Omental fat pad (tissue), 4 donors: Measurements from ENCODE around the gene ABCB6. TPM values are rescaled to one million over a fixed set of nuclear protein-coding genes. Genes with fewer than 3 reads are reported as not detected.

Experiments
- ATAC-seq: fragments of 150-250 bp; one replicate; pipeline ENCODE4 v1.9.1; 2016; ENCODE audit warnings: mild to moderate bottlenecking, moderate library complexity; ENCODE audit not compliant: low FRiP score
- DNase-seq: peaks from one replicate; pipeline ENCODE4 v3.0.0-alpha.2; 2019; ENCODE audit warnings: low spot score
- CTCF ChIP-seq, 3 donors: fragments of 450-650 bp; IDR thresholded peaks; one replicate each; pipeline ENCODE4 v1.5.1; 2016 to 2017; ENCODE audit warnings: antibody characterized with exemption in 3 of 3, mild to moderate bottlenecking in 3 of 3, moderate library complexity in 2 of 3
- total RNA-seq, 4 donors: library from RNA; depleted of rRNA; stranded (reverse); fragments of >200 nt; gene quantifications; one replicate each; pipeline ENCODE4 v1.1.0, GENCODE V29; 2016

The ABCB6 gene
- total RNA-seq, 4 donors from 2014 or later = 24.1 to 35.6 (median 28.8) TPM

DNA sequence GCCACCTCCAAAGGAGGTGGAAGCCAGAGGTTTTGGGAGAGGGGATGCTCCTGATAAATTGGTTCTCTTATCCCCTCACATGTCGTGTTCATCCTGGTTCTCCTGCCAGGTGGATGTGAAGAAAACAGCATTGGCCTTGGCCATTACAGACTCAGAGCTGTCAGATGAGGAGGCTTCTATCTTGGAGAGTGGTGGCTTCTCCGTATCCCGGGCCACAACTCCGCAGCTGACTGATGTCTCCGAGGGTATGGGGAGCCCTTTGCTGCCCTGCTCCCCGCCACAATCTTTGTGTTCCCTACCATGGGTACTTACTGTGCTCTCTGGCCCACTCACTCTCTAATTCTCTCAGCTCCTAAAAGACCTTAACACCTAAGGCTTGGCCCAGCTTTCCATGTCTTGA lies 37.2 kb downstream of the ABCB6 start:
- no peak for ATAC-seq
- no peak for TF ChIP-seq CTCF (IDR thresholded peaks at IDR 0.05)
- no peak for DNase-seq

DNA sequence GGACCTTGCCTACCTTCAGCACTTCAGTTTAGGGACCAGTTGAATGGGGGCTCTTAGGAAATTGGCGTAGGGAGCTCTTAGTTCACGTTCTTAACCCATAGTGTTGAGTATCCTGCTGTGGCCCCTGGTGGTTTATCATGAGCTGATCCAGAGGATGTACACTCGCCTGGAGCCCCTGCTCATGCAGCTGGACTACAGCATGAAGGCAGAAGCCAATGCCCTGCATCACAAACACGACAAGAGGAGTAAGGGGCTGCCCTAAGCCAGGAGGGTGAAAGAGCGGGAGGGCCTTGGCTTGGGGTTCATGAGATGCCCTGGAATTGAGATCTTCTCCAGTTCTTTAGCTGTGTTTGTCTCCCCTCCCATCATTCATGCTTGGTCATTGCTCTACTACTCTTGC lies 37.8 kb downstream of the ABCB6 start:
- no peak for DNase-seq
- TF ChIP-seq CTCF (IDR thresholded peaks at IDR 0.05) = no peak
- ATAC-seq = no peak

DNA sequence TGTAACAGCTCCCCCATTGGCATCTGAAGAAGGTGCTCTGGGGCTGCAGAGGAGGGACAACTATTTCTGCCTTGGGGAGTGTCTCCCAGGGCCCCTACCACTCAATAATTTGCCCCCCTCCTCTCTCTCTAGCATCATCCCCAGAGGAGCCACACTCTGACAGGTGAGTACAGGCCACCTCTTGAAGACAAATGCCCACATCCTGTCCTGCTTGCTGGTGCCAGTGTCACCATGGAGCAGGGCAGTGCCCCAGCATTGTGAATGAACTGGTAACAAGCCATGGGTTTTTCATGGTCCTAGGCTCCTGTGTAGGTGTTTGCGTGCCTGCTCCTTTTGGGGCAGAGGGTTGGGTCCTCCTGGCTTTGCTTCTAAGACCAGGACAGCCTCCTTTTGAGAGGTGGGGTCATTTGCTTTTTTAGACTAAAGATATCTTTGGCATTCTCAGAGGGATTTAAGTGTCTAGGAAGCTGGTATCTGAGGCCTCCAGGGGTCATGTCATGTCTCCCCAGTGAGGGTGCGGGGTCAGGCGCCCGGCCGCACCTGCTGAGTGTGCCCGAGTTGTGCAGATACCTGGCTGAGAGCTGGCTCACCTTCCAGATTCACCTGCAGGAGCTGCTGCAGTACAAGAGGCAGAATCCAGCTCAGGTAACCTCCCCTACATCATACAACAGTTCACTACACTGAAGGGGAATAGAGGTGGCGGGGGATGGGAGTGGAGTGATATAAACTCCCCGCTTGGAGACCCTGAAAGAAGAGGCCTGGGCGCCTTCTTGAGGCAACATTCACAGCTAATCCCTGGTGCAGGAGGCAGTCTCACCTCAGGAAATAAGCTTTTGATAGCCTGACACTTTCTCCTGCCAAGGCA lies 38.9 kb downstream of the ABCB6 start:
- DNase-seq (no peak), ATAC-seq (no peak)
- no peak for TF ChIP-seq CTCF (IDR thresholded peaks at IDR 0.05)

GRCh38 chr2:219178377-219179175 lies 40.2 kb downstream of the ABCB6 start:
- DNase-seq (peak; percentile 46), ATAC-seq (no peak)
- TF ChIP-seq CTCF (IDR thresholded peaks at IDR 0.05) = no peak

GRCh38 chr2:219177552-219178376 lies 41.0 kb downstream of the ABCB6 start, which contains the start of gene RETREG2:
Gene RETREG2, plus strand, starts transcription at chr2:219178275. Its CDS starts 78 bp downstream, at chr2:219178353.
- DNase-seq (peak; percentile 28), ATAC-seq (peak; percentile 85)
- peak in 1 of 3 donors; percentile 25 for TF ChIP-seq CTCF (IDR thresholded peaks at IDR 0.05)

DNA sequence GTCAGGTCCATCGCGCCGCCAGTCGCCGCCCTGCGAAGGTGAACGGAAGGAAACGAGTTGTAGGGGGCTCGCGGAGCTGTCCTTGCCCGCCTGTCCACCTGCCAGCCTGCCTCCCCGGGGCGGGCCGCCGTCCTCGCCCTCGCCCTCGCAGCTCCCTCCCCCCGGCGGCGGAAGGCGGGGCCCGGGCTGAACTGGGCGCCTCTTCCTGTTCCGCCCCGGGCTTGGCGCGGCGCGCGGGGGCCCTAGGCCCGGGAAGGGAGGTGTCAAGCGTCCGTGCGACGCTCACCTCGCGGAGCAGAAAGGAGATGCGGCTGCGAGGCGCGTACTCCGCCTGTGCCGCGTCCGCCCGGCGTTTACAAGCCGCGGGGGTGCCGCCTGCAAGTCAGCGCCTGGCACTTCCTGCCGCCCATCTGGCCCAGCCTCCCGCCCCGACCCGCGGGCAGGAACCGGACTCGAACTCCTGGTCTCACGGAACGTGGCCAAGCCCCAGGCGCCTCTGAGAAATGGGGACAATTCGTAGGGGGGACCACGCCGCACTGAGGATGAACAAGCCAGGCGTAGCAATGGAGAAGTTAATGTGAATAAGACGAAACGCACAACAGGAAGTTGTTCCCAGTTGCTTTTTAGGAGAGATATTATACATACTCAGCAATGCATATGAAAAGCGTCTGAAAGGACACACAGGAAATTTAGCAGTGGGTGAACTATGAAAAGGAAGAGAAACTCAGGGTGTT lies 41.8 kb downstream of the ABCB6 start, which contains the start of gene CNPPD1:
CNPPD1 (minus strand) TSS at position 108 of the 734 bp plus-strand sequence; CDS start at position 11, 97 bp downstream.
- DNase-seq (peak; percentile 36), ATAC-seq (peak; percentile 78)
- no peak for TF ChIP-seq CTCF (IDR thresholded peaks at IDR 0.05)
